Skin of body (tissue), 2 donors: ENCODE results near the gene EEF1B2. TPM values are rescaled to one million over a fixed set of nuclear protein-coding genes. Genes with fewer than 3 reads are reported as not detected.

Source experiments
- small RNA-seq: library from RNA; depleted of rRNA; stranded (forward); fragments of <200 nt; gene quantifications from one replicate; pipeline ENCODE3, GENCODE V24; 2014; ENCODE audit warnings: low replicate concordance
- total RNA-seq: library from RNA; depleted of rRNA; stranded (reverse); fragments of >200 nt; gene quantifications from one replicate; pipeline ENCODE4 v1.2.3, GENCODE V29; 2014

Gene EEF1B2
- total RNA-seq, 1 donor from 2014 or later, result 378 TPM

Small RNA genes within 50 kb of the gene (small RNA-seq; reads per million reads assigned to genes)
- gene RF00134 (not detected), gene RF02271 (not detected), gene SNORA41 (not detected), gene SNORD51 (0.59 reads per million, percentile 67 among the genes with 10 or more reads in this experiment)

Other genes starting within 250 kb of the EEF1B2 start
- 18.8 TPM for gene INO80D, start 73.7 kb upstream of the EEF1B2 start, total RNA-seq
- gene NDUFS1, start 451 bp upstream of the EEF1B2 start, total RNA-seq, result 71.2 TPM
- 8.2 TPM for gene ZDBF2, start 114.8 kb downstream of the EEF1B2 start, total RNA-seq